ENCODE data around the gene TREML4.

GRCh38 chr6:41247882-41248705, 19.9 kb downstream of the TREML4 start:
- TF ChIP-seq CTCF (IDR thresholded peaks at IDR 0.05 in 4 of 5, conservative IDR thresholded peaks at IDR 0.05 in 1 of 5) (no peak), POLR2A (IDR thresholded peaks at IDR 0.05) (no peak)
